Panc1 (cell line): ENCODE measurements around the gene NPTX1. TPM values are rescaled to one million over a fixed set of nuclear protein-coding genes. Genes with fewer than 3 reads are reported as not detected.

Experiments
- ATAC-seq: fragments of 200-7000 bp; cut with Tn5 transposase; 2 replicates; pipeline ENCODE4 v1.9.1; 2020; ENCODE audit warnings: mild to moderate bottlenecking, moderate library complexity
- BruUV-seq: library from RNA; stranded (reverse); fragments of 400-500 nt; replicated peaks from 2 replicates; lab custom pipeline; 2021; lab: Mats Ljungman, UMichigan
- CTCF ChIA-PET: fragments of 300-600 bp; sonication (Branson Sonifier 250); formaldehyde crosslinking; loops from one replicate; lab custom pipeline; 2022; ENCODE audit warnings: antibody characterized with exemption; lab: Charles Lee
- POLR2A ChIA-PET: fragments of 300-600 bp; sonication (Branson Sonifier 250); formaldehyde crosslinking; loops from one replicate; lab custom pipeline; 2022; ENCODE audit warnings: antibody characterized with exemption; lab: Charles Lee
- DNase-seq: peaks from one replicate; pipeline ENCODE4 v3.0.0-alpha.2; 2010; ENCODE audit warnings: low read depth, low spot score
- H3K27ac ChIP-seq: 2 replicates; pipeline ENCODE4 v1.5.1; 2011; ENCODE audit warnings: mild to moderate bottlenecking, low read length, inconsistent platforms
- H3K27me3 ChIP-seq: fragments of 200-500 bp; sonication (Bioruptor generic); 2 replicates; pipeline ENCODE4 v1.6.0; 2014; ENCODE audit warnings: low read length, inconsistent platforms; ENCODE audit not compliant: control insufficient read depth, insufficient read depth
- H3K36me3 ChIP-seq: fragments of 200-500 bp; sonication (Bioruptor generic); 2 replicates; pipeline ENCODE4 v1.5.1; 2014; ENCODE audit warnings: inconsistent platforms, mild to moderate bottlenecking, low read length, moderate library complexity; ENCODE audit not compliant: control insufficient read depth, insufficient read depth
- H3K4me1 ChIP-seq: 2 replicates; pipeline ENCODE4 v1.5.1; 2011; ENCODE audit warnings: inconsistent platforms, mild to moderate bottlenecking, low read length, moderate library complexity; ENCODE audit not compliant: control insufficient read depth, insufficient read depth
- H3K4me3 ChIP-seq, 2 experiments: 2 replicates each; pipeline ENCODE4 v1.5.1; 2011 to 2012; ENCODE audit warnings: low read depth in 2 of 2, low read length in 2 of 2, mild to moderate bottlenecking in 2 of 2, inconsistent platforms in 1 of 2, moderate library complexity in 1 of 2
- H3K9me3 ChIP-seq: fragments of 200-500 bp; sonication (Bioruptor generic); 2 replicates; pipeline ENCODE4 v1.5.1; 2014; ENCODE audit warnings: low read depth, mild to moderate bottlenecking, inconsistent platforms, low read length, moderate library complexity; ENCODE audit not compliant: control insufficient read depth, insufficient read depth
- CTCF ChIP-seq: fragments of 450-650 bp; IDR thresholded peaks from 2 replicates; pipeline ENCODE4 v1.5.1; 2017; ENCODE audit warnings: mild to moderate bottlenecking
- POLR2AphosphoS5 ChIP-seq: IDR thresholded peaks from 2 replicates; pipeline ENCODE4 v1.6.1; 2012; ENCODE audit warnings: mild to moderate bottlenecking, low read depth, low read length, moderate library complexity
- REST ChIP-seq, 2 experiments: IDR thresholded peaks; 2 replicates each; pipeline ENCODE4 v1.6.1; 2011 to 2012; ENCODE audit warnings: low read depth in 2 of 2, control low read depth in 1 of 2, low read length in 1 of 2, mild to moderate bottlenecking in 1 of 2, moderate library complexity in 1 of 2; ENCODE audit not compliant: insufficient read depth in 1 of 2
- SIN3A ChIP-seq: IDR thresholded peaks from 2 replicates; pipeline ENCODE4 v1.6.1; 2012; ENCODE audit warnings: low read depth, mild to moderate bottlenecking, low read length, moderate library complexity, borderline replicate concordance; ENCODE audit not compliant: insufficient read depth
- TCF7L2 ChIP-seq: IDR thresholded peaks from 2 replicates; pipeline ENCODE4 v1.6.1; 2011; ENCODE audit warnings: mild to moderate bottlenecking, low read depth, low read length, inconsistent platforms
- in situ Hi-C: cut with HindIII; loops from 2 replicates; pipeline ENCODE4 v1.10.0; 2016; ENCODE audit warnings: low sequenced_read_pairs, low pct_unique_long_range_greater_than_20kb
- intact Hi-C: fragments of 100-400 bp; cut with micrococcal nuclease; formaldehyde crosslinking; loops from one replicate; pipeline ENCODE4 v1.10.0; 2022; ENCODE audit not compliant: unreplicated experiment
- total RNA-seq: library from RNA; stranded (reverse); gene quantifications from one replicate; pipeline ENCODE4 v1.2.1, GENCODE V29; 2021; ENCODE audit not compliant: unreplicated experiment

Gene NPTX1
- total RNA-seq, 1 experiment from 2014 or later: 1.1 TPM

DNA sequence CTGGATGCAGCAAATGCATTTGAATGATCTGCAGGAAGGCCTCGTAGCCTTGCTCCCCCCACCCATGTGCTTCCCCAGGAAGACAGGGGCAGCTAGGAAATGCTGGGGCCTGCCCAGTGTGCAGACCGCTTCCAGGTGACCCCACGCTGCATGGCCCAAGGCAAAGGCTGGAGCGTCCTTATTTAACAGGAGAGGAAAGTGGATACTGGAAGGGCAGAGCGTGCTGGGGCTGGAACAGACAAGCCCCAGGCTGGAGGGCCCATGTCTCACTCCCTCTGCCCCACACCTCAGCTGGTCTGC lies 26.1 kb upstream of the NPTX1 start:
- Histone ChIP-seq H3K27me3 (peaks cover 6% of the 10 kb centered on the region; the same call in 1 of the 2 replicates), H3K9me3 (no peaks in the 10 kb centered on the region), H3K4me1 (no peaks in the 10 kb centered on the region), H3K27ac (no peak overlapping the region), H3K4me3 (no peak overlapping the region), H3K36me3 (no peaks in the 10 kb centered on the region)
- BruUV-seq: no TSS peak
- no peak for ATAC-seq
- TF ChIP-seq CTCF: no peak
- no peak for TF ChIP-seq REST (IDR thresholded peaks at IDR 0.05; ENCODE audit: insufficient read depth in 1 of 2, low read depth in 2 of 2, low read length in 1 of 2)
- TF ChIP-seq SIN3A: no peak
- no peak for TF ChIP-seq POLR2AphosphoS5
- no peak for TF ChIP-seq TCF7L2
- ChIA-PET CTCF (no interaction called here), POLR2A (no interaction called here)
- in situ Hi-C loops (no loop called here), intact Hi-C loops (no loop called here)
- DNase-seq: no peak

DNA sequence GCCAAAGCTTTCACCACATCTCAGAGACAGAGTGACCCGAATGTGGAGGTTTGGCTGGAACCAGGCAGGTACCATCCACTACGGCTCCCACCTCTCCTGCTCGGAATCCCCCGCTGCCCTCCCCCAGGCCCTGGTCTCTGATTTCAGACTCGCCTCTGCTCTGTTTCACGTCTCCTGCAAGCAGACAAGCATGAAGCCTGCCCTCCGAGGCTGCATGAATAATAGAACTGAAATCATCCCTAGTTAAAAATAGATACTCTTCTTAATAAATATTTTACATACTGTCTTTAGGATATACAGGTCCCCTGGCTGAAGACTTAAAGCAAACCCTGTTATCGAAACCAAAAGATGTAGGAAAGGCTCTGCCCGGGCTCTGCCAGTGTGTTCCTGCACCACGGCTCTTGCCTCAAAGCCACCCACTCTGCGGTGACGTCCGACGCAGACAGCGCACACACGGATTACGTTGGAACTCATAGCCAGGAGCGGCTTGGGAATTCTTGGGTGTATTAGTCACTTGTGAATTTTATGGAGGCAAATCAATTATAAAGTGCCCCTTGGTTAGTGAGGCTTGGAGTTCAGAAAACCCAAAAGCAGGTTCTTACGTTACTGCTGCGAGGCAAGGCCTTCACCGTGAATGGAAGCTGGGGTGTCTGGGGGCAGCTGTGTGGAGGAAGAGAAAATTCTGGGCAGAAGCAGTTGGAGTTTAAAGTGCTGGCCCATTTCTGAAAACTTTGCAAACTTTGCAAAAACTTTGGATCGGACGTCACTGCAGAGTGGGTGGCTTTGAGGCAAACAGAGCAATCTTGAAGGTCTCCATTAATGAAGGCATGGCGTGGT lies 25.6 kb upstream of the NPTX1 start:
- in situ Hi-C loops: no loop called here
- Histone ChIP-seq H3K9me3 (no peaks in the 10 kb centered on the region), H3K27me3 (peaks cover 6% of the 10 kb centered on the region; the same call in 1 of the 2 replicates), H3K4me3 (no peak overlapping the region), H3K4me1 (no peaks in the 10 kb centered on the region), H3K36me3 (no peaks in the 10 kb centered on the region), H3K27ac (no peak overlapping the region)
- no TSS peak for BruUV-seq
- intact Hi-C loops: no loop called here
- POLR2A ChIA-PET: no interaction called here
- ATAC-seq: no peak
- CTCF ChIA-PET: no interaction called here
- no peak for DNase-seq
- TF ChIP-seq CTCF (no peak), TCF7L2 (no peak), REST (IDR thresholded peaks at IDR 0.05; ENCODE audit: insufficient read depth in 1 of 2, low read depth in 2 of 2, low read length in 1 of 2) (no peak), SIN3A (no peak), POLR2AphosphoS5 (no peak)
